NCI-H1436 (cell line): ENCODE measurements around the gene KLK8.
"Not testable (repeated sequence)": the region's sequence is repeated elsewhere in the genome, so short reads cannot be mapped to it uniquely, and the experiment has no call there.

Experiments
- DNase-seq: peaks from one replicate; lab custom pipeline; 2025; lab: John Stamatoyannopoulos, UW

KLK8 gene

DNA sequence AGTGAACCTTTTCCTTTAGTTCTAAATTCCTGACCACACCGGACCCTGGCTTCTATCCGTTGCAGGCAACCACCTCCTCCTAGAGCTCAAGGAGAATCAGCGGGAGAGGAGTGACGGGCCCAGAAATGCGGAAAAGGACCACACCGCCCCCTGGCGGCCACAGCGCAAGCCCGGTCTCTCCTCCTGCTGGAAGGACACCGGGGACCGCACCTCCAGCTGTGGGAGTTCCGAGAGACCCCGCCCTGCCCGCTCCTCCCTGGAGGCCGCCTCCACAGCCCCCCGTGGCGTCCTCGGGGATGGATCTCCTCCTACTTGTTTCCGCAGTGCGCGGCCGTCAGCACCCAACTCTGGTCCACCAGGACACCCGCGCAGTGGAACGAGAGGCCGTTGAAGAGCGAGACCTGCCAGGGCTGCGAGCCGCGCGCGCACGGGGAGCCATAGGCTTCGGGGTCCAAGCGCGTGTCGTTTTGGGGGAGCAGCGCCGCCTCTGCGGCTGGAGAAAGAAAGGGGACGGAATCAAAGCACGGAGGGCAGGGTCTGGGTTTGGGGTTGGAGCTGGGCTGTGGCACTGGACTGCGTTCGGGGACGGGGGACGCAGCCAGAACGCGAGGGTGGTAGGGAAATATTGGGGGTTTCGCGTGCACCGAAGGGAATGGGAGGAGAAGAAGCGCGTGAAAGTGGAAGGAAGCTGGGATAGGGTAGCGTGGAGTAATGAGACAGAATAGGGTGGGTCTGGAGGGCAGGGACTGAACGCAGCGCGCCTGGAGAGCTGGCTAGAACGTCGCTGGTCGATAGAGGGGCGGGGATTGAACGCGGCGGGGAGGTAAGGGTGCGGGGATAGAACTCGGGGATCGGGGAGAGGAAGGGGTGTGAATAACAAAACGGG is 15.6 kb upstream of the KLK8 start:
- peak; percentile 76 for DNase-seq

DNA sequence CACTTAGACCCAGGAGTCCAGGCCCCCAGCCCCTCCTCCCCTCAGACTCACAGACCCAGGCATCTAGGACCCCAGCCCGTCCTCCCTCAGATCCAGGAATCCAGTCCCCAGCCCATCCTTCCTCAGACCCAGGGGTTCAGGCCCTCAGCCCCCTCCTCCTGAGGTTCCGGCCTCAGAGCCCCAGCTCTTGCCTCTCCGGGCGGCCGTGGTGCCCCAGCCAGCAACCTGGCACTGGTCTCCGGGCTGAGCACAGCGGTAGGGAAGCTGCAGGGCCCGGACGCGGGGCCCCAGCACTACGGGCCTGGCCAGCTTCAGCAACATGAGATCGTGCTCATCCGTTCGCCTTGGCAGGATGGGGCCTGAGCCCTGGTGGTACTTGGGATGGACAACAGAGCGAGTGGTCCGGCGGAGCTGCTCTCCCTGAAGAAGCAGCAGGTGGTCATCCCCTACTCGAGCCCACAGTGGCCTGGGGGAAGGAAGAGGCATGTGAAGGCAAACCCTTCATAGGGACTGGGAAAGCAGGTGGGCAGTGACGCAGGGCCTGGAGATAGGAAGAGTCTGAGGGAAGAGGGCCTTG is 14.4 kb upstream of the KLK8 start:
- no peak for DNase-seq

DNA sequence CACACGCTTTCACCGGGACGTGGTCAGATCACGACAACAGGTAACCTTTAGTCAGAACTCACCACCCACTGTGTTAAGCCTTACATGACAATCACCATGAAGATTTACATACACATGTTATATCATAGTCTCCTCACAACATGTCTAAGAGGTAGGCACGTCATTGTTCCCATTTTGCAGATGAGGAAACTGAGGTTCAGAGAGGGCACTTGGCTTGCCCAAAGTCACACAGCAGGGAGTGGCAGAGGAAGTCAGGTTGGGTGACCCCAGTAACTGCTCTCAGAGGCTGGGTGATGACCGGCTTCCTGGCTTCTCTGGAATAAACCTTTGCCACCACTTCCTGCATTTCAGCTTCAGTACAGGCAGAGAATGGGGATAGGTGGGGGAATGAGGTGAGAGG is 12.8 kb upstream of the KLK8 start:
- DNase-seq = no peak

DNA sequence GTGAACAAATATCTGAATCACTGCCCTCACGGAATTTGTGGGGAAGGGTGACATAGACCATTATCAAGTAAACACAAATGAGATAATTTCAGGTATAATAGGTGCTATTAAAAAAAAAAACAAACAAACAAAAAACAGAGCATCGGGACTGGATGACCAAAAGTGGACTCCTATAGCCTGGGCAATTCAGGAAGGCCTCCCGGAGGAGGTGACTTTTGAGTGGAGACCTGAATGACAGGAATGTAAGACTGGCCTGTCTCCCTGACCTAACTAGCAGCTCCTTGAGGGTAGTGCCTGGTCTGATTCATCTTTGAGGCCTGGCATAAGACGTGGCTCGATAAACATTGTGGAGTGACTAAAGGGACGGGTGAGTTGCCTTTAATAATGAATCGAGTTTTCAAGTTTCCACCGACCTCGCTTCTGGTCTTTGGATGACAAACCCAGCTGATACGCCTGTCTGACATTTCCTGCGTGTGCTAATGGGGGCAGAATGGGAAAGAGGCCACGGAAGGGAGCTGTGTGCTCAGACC is 11.3 kb upstream of the KLK8 start:
- no peak for DNase-seq

DNA sequence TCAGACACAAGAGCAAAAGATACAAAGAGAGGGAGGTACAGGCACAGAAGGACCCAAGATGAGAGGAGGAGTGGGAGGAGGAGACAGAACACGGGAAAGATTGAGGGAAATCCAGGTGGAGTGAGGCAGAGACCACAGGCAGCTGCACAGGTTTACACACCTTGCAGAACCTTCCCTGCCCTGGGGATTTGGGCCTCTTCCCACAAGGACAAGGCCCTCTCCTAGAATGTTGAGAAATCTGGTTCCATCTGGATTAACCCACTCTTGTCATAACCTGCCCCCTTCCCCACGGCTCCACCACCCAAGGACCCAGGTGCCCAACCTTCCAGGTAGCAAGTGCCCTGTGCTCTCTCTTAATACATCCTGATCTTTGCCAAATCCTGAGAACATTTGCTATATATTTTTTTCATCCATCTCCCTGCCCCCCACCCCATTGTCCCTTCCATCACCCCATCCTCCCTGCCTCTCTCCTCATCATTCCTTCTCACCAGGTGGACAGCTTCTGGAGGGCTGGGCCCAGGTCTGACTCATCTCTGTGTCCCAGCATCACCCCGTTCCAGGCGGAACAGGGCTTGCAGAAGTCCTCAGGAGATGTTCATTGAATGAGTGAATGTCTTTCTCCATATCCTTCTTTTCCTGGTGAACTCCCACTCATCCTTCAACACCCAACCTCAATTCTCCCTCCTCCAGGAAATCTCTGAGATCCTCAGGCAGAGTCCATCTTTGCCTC is 8.8 kb upstream of the KLK8 start:
- DNase-seq = no peak

DNA sequence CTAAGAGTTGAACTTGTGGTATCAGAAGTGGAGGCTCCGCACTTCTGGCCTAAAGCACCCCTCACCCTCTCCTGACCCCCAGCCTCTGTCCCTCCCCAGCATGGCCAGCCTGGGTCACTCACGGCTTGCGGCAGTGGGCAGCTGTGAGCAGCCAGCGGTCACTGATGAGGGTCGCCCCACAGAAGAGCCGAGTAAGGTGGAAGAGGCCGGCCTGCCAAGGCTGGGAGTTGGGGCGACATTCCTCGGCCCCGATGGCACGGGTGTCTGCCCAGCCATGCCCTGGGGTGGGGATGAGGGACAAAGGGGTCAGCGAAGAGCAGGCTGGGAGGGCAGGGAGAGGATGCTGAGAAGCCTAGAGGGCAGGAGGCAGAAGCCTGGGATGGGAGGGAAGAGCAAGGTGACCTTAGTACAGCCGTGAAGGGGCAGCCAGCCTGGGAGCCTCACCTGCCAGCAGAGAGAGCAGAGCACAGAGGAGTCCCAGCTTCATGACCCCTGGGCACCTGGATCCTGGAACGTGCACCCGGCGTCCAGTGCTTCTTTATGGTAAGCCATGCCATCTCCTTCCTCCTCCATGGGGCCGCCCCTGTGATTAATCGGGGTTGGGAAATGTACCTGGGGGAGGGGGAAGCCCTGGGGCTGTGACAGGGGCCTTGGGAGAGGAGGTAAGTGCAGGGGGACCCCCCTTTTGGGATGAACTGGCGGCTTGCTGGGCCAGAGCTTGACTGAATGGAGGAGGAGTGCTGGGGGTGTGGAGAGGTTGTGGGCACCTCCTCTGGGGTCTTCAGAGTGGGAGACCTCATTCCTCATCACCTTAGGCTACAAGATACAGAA is 7.9 kb upstream of the KLK8 start:
- no peak for DNase-seq

DNA sequence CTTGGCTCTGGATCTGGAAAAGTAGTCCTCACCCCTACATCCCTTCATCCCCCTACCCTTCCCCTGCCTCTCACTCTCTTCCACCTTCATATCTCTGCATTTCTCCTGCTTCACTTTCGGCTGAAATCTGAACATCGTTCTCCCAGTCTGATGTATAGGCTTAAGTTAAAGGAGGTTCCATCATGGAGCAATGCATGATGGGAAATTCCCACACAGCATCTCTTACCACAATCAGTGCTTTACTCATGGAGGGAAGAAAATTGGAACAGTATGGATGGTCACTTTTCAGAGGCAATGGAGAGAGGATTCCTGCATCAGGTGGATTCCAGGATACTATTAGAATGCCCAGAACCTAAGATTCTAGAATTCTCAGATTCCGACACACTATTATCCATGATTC is 6.1 kb upstream of the KLK8 start:
- DNase-seq = no peak

DNA sequence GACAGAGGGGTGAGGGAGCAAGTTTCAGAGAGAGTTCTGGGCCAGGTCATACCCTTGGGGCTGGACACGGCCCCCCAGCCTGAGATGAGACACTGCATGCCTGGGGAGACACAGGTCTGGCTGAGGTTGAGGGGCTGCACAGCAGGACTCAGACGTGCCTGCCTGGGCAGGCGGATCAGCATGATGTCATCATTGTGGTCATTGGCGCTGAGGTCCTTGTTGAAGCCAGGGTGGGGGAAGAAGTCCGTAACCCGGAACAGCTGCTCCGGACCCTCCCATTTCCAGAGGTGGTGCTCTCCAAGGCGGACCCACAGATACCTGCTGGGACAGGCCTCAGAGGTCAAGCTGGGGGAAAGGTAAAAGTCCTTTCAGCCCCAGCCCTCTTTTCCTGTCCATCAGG is 5.0 kb upstream of the KLK8 start:
- DNase-seq = no peak

DNA sequence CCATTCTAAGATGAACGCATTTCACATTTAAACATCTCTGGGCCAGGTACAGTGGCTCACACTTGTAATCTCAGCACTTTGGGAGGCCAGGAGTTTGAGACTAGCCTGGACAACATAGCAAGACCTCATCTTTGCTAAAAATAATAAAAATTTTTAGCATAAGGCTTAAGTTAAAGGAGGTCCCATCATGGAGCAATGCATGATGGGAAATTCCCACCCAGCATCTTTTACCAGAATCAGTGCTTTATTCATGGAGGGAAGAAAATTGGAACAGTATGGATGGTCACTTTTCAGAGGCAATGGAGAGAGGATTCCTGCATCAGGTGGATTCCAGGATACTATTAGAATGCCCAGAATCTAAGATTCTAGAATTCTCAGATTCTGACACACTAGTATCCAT is 3.8 kb upstream of the KLK8 start:
- DNase-seq = no peak

DNA sequence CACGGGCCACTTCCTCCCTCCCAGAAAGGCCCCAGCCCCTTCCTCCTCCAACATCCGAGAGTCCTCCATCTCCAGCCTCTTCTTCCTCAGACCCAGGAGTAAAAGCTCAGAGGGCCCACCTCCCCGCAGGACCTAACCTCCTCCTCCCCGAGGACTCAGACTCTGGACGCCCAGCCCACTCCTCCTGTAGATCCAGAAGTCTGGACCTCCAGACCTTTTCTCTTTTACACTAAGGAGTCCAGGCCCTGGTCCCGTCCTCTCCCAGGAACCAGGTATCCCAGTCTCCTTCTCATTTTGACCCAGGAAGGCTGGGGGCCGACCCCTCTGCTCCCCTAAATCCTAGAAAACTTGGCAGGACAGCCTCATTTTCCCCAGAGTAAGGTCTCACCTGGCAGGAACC is 1.9 kb upstream of the KLK8 start:
- no peak for DNase-seq

DNA sequence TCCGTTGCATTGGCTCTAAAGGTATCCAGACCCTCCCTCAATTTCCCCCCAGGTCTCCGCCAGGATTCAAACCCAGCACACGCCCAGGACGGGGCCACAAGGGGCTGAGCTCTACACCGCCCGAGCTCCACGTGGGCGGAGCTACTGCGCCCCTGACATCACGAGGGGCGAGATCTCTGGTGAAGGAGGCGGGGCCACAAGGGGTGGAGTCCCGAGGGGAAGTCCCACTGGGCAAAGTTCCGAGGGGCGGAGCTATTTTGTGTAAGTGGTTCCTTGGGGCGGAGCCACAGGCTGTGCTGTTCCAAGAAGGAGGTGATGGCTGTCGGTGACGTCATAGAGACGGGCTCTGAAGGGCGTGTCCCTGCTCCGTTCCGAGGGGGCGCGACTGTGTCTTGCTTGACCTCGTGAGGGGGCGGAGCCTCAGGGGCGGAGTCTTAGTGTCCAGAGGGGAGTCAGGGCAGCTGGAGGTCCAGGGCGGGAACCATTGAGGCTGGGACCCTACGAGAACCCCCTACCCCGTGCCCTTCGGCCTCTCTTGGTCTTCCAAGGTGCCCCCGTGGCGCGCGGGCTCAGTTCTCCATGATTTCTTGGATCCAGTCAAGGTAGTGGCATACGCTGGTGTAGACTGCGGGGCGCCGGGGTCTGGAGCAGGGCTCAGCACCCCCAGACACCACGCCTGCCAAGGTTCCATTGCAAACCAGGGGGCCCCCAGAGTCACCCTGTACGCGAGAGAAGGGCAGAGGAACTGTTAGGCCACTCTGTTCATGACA is 1.3 kb upstream of the KLK8 start:
- peak; percentile 47 for DNase-seq

DNA sequence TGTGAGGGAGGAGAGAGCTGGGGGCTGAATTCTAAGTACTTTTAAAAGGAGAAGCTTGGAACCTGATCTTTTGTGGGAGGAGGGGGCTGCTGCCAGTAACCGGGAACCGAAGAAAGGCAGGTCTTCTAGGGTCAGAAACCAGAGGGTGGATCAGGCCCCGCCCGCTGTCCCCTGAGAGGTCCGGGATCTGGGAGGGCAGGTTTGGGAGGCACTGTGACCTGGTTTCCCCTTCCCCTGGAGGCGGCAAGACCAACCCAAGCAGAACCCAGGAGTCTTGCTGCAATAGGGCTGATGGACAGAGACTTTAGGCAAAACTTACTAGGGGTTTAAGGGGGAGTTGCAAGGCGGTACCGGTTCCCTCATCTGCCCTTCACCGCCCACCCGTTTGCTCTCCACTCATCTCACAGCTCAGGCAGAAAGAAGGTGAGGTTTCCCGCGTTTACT is 707 bp upstream of the KLK8 start:
- no peak for DNase-seq

DNA sequence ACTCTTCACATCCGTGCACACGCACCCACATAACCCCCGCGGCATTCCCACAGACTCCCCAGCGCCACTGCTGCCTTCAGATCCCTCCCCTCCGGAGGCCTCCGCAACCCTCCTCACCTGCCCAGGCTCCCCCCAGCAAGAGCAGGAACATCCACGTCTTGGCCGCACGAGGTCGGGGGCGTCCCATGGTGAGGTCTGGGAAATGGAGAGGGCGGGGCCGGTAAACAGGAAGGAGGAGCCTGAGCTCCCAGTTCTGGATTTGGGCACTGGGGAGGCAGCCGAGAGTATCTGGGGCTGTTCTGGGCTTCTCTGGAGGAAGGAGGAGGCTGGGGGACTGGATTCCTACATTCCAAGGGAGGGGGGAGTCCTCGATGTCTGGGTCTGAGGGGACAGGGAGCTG is 423 bp downstream of the KLK8 start:
- DNase-seq = no peak

DNA sequence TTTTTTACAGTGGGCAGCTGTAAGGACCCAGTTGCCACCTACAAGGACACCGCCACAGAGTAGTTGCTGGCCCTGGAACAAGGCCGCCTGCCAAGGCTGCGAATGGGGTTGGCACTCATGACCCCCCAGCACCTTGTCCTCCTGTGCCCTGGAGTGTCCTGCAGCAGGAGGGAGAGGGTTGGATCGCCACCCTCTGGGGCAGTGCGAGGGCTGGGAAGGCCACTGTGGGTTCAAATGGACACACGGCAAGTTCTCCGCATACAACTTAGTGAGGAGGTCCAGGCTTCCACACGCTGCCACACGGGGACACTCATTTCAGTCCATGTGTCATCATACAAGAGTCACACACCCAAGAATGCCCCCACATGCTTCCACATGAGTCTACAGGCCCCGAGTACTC is 978 bp downstream of the KLK8 start:
- DNase-seq = no peak

DNA sequence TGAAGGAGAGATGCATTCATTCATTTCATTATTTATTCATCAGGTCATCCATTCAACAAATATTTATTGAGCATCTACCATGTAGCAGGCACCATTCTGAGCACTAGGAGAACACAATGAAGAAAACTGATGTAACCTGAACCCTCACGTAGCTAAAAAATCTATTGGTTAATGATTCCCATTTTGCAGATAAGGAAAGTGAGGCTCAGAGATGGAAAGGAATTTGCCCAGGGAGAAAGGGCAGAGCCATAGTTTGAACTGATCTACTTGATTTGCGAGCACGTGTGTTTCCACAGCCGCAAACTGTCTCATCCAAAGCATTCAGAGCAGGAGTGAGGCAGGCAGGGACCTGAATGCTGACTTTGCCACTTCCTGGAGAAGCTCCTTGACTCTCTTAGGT is 2.7 kb downstream of the KLK8 start:
- DNase-seq = no peak

DNA sequence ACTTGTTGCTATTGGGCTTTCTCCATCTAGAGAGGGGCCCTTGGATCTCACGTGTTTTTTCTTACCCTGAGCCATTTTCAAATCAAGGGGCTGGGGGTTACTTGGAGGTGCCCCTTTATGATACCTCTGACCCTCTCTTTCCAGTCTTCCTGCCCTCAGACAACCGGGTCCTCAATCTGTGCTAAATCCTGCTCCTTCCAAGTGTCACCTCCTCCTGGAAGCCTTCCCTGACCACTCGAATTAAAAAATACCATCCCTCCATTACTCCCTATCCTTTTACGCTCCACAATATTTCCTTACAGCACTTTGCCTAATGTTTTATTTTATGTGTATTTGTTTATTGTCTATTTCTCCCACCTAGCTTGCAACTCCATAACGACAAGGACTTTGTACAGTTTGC is 3.3 kb downstream of the KLK8 start:
- DNase-seq = no peak

DNA sequence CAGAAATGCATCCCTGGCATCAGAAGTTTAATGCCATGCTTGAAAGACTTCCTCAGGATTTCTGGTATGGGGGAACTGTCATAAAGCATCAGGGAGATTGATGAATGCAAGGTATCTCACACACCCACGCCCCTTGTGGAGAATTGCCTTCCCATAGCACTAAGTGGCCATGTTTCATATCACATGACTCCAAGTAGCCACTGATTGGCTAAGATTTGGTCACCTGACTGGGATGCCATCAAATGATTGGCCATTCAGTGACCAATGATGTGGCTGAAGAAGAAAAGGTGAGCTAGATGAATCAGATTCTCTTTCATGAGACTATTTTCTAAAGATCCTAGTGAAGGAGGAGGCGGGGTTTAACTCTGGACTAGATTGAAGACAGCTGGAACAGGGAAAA is 7.3 kb downstream of the KLK8 start:
- DNase-seq = no peak

DNA sequence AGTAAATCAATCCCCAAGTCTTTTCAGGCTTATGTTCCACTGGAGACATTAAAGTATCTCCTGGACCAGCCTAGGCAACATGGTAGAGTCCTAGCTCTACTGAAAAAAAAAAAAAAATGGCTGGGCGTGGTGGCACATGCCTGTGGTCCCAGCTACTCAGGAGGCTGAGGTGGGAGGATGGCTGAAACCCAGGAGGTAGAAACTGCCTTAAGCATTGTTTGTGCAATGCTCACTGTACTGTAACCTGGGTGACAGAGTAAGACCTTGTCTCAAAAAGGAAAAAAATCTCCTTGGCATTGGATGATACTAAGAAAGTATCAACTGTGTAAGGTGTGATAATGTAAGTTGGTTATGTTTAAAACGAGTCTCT is 8.8 kb downstream of the KLK8 start:
- DNase-seq = no peak

DNA sequence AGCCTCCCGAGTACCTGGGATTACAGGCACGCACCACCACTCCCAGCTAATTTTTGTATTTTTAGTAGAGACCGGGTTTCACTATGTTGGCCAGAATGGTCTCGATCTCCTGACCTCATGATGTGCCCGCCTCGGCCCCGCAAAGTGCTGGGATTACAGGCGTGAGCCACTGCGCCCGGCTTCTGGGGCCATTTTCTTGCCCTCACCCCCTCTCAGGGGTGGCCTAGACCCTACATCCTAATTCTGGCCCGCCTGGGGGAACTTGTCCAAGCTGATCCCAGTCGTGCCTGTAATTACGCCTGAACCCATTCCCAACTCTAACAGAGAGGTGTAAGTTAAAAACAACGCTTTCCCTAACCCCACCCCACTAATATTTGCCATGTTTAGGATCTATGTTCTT is 17.0 kb downstream of the KLK8 start:
- not testable (repeated sequence) for DNase-seq

DNA sequence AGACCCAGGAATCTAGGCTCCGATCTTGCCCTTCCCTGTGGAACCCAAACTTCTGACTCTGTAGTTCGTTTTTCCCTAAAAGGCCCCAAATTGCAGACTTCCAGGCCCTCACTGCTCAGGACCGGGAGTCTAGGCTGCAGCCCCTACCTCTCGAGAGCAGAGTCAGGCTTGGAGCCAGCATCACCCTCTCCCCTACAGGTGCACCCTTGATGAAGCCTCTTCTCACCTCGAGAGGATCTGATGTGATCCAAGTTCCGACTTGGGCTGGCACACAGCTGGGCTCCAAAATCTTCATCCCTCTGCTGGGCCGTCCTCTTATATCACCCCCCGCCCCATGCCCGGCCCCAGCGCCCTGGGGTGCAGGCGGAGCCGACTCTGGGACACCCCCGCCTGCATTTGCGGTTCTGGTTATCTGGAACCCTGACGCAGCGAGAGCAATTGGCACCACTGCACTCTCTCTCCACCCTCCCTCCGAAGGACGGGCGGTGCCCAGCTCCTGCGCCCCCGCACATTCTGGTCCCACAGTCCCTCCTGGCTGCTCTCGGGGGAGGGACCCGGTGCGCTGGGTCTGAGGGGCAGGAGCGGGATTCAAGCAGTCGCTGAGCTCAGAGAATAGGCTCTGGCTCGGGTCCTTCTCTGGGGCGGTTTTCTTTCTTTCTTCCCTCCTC is 17.6 kb downstream of the KLK8 start, which contains the start of gene KLK7:
KLK7 (minus strand) TSS at position 293 of the 668 bp plus-strand sequence. CDS start 1,518 bp downstream, outside the sequence.
- no peak for DNase-seq

DNA sequence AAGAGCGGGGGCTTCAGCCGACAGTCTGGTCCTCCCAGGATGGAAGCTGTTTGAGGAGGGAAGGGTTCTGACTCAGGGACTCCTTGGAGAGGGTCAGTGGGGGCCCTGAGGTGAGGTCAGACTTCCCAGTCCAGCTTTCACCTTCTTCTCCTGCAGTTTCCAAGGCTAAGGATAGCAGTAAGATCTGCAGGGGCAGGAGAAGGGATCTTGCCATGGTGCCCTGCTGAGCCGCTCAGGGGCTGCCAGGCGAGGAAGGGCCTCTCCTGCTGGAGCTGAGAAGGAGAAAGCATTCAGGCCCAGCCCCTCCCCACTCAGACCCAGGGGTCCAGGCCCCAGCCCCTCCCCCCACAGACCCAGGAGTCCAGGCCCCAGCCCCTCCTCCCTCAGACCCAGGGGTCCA is 19.2 kb downstream of the KLK8 start:
- DNase-seq = no peak
